DOHH2 (cell line): ENCODE results near the gene KRTAP4-2.

ENCODE experiments used
- EZH2phosphoT487 ChIP-seq: fragments of 200-600 bp; sonication (generic); IDR thresholded peaks from 2 replicates; pipeline ENCODE4 v1.6.1; 2017; ENCODE audit warnings: borderline replicate concordance, mild to moderate bottlenecking, antibody characterized with exemption, low read length, moderate library complexity, mixed read lengths
- TF ChIP-seq, protein P1 (sequence below): fragments of 200-600 bp; sonication (generic); IDR thresholded peaks from one replicate; pipeline ENCODE4 v1.5.1; 2014; ENCODE audit warnings: antibody characterized with exemption, mild to moderate bottlenecking, low read depth, low read length; ENCODE audit not compliant: poor library complexity, severe bottlenecking

DNA sequence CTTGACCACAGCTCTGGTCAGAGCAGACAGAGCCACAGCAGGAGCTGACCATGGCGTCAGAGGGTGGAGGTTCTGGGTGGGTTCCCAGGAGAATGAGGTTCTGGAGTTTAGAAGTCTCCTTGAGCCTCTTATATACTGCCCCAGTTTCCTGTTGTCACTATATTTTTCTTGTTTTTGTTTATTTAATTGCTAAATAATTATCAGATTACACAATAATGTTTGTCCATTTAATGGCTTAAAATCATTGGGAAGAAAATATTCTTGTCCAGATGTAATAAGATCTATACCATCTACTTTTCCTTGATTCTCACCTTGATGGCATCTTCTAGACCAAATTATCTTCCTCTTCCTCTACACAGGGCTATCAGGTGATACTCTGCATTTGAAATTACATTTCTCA lies 9.9 kb downstream of the KRTAP4-2 start, which contains the start of gene KRTAP4-3:
- TF ChIP-seq, protein P1, sequence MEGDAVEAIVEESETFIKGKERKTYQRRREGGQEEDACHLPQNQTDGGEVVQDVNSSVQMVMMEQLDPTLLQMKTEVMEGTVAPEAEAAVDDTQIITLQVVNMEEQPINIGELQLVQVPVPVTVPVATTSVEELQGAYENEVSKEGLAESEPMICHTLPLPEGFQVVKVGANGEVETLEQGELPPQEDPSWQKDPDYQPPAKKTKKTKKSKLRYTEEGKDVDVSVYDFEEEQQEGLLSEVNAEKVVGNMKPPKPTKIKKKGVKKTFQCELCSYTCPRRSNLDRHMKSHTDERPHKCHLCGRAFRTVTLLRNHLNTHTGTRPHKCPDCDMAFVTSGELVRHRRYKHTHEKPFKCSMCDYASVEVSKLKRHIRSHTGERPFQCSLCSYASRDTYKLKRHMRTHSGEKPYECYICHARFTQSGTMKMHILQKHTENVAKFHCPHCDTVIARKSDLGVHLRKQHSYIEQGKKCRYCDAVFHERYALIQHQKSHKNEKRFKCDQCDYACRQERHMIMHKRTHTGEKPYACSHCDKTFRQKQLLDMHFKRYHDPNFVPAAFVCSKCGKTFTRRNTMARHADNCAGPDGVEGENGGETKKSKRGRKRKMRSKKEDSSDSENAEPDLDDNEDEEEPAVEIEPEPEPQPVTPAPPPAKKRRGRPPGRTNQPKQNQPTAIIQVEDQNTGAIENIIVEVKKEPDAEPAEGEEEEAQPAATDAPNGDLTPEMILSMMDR = no peak
- TF ChIP-seq EZH2phosphoT487 = no peak
